Stimulated activated CD4-positive, alpha-beta T cell treated with anti-CD3 and anti-CD28 coated beads, Interleukin-15, amount 100 ng/mL, for 1 hour (primary cell): ENCODE measurements around the gene TNFRSF12A.
A peak's percentile ranks its signal among the peaks of the same experiment; 100 is the strongest.

Experiments
- DNase-seq, 2 donors: peaks; one replicate each; pipeline ENCODE4 v3.0.0-alpha.2; 2020; ENCODE audit warnings: low read depth in 1 of 2, low spot score in 1 of 2

TNFRSF12A gene

GRCh38 chr16:3010510-3010909 lies 9.7 kb upstream of the TNFRSF12A start:
- DNase-seq = no peak

DNA sequence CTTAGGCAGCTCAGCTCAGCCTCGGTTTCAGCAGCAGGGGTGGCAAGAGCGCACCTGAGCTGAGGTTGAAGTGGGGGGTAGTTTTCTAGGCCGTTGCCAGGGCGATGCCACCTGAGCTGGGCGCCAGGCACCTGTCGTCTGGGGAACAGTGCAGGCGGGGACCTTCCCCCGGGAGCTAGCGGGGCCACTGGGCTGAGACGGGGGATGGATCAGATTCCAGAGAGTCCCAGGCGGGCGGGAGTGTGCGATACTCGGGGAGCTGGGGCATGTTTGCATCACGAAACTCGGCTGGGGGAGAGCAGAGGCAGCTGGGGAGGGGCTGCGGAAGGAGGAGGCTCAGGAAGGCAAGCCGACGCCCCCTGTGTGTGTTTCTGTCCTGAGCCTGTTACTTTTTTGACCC lies 7.9 kb upstream of the TNFRSF12A start:
- no peak for DNase-seq

- no peak for DNase-seq
Observed at GRCh38 chr16:3012828-3013420, 7.2 kb upstream of the TNFRSF12A start, which contains the start of gene CLDN9. CLDN9 (plus strand) TSS chr16:3012923; CDS start chr16:3013363, 440 bp downstream.

DNA sequence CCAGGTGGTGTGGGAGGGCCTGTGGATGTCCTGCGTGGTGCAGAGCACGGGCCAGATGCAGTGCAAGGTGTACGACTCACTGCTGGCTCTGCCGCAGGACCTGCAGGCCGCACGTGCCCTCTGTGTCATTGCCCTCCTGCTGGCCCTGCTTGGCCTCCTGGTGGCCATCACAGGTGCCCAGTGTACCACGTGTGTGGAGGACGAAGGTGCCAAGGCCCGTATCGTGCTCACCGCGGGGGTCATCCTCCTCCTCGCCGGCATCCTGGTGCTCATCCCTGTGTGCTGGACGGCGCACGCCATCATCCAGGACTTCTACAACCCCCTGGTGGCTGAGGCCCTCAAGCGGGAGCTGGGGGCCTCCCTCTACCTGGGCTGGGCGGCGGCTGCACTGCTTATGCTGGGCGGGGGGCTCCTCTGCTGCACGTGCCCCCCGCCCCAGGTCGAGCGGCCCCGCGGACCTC lies 6.6 kb upstream of the TNFRSF12A start:
- no peak for DNase-seq

GRCh38 chr16:3013998-3014690 lies 6.0 kb upstream of the TNFRSF12A start:
- DNase-seq = no peak

GRCh38 chr16:3014971-3015370 lies 5.2 kb upstream of the TNFRSF12A start:
- DNase-seq = no peak

- DNase-seq = no peak
Observed at GRCh38 chr16:3015865-3016521, 4.2 kb upstream of the TNFRSF12A start.

GRCh38 chr16:3017344-3017743 lies 2.8 kb upstream of the TNFRSF12A start:
- DNase-seq = no peak

- no peak for DNase-seq
Observed at GRCh38 chr16:3017794-3018506, 2.2 kb upstream of the TNFRSF12A start, which contains the start of gene CLDN6. CLDN6 (minus strand) TSS chr16:3018183; CDS start chr16:3016021, 2,162 bp downstream.

GRCh38 chr16:3019594-3020246 lies 448 bp upstream of the TNFRSF12A start:
- DNase-seq = no peak

GRCh38 chr16:3020604-3021448 lies 658 bp downstream of the TNFRSF12A start:
- peak in 1 of 2 donors; percentile 49 for DNase-seq

GRCh38 chr16:3021449-3022207 lies 1.5 kb downstream of the TNFRSF12A start:
- peak; percentile 67 to 72 for DNase-seq

GRCh38 chr16:3022208-3022683 lies 2.1 kb downstream of the TNFRSF12A start:
- peak; percentile 70 to 90 for DNase-seq

DNA sequence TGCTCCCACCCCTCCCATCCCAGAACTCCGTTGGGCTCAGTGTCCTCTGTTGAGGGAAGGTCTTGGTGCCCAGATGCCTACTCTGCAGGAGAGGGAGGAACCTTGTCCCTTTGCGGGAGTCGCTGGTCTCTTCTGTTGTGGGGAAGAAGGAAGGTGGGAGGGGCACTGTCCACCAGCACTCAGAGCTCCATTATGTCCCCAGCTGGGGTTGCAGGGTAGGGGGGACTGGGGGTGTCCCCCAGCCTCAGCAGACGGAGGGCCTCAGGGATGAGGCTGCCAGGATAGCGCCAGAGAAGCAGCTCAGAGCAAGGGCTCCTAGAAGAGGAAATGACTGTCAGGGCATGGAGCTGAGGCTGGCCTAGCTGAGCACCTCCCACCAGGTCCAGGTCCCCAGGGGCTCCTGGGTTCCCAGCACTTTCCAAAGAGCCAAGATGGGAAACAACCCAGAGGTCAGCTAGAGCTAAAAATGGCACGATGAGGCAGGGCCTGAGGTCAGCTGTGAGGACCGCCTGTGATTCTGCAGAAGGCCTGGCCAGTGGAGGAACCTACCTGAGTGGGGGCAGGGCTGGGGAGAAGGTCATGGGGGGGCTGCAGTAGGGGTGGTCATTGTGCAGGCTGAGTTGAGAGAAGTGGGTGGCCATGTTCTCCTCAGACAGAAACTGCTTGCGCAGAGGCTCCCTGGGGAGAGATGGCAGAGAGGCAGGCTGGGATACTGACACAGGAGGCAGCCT lies 2.7 kb downstream of the TNFRSF12A start:
- DNase-seq = no peak

DNA sequence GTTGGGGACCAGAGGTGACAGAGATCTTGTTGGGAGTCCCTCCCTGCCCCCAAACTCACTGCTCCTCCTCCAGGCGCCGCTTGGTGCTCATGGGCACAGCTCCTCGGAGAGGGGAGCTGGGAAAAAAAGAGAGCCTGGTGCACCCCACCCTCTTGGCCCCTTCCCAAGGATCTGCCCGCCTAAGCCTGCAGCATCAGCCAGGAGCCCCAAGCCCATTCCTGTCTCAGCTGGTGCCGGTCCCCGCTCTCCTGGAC lies 3.2 kb downstream of the TNFRSF12A start:
- no peak for DNase-seq

- DNase-seq = peak; percentile 83 to 87
Observed at GRCh38 chr16:3023669-3024478, 3.7 kb downstream of the TNFRSF12A start, which contains the start of the genes HCFC1R1 and THOC6. HCFC1R1 (minus strand) TSS chr16:3023942; CDS start chr16:3023941, 1 bp downstream. THOC6 (plus strand) TSS chr16:3024035; CDS start chr16:3024327, 292 bp downstream.
